ENCODE results near the gene MCTP1. TPM values are rescaled to one million over a fixed set of nuclear protein-coding genes. Genes with fewer than 3 reads are reported as not detected.

MCTP1 gene
- total RNA-seq, 1 experiment from 2014 or later: 5.6 TPM

- Mint-ChIP-seq H3K9me3 (no peaks in the 10 kb centered on the region), H3K4me1 (peaks cover 31% of the 10 kb centered on the region), H3K4me3 (no peak overlapping the region), H3K36me3 (no peaks in the 10 kb centered on the region), H3K27me3 (ENCODE audit: low read depth) (no peaks in the 10 kb centered on the region), H3K27ac (peak overlapping the region; percentile 36; the same call in 1 of the 2 replicates)
- TF ChIP-seq ZNF138 (CRISPR knock-in tag; conservative IDR thresholded peaks at IDR 0.05): no peak
- no peak for TF ChIP-seq ZNF532 (CRISPR knock-in tag; IDR thresholded peaks at IDR 0.05; ENCODE audit: borderline replicate concordance)
- TF ChIP-seq FOXK1 (CRISPR knock-in tag; IDR thresholded peaks at IDR 0.05): no peak
- TF ChIP-seq PRDM15 (CRISPR knock-in tag; IDR thresholded peaks at IDR 0.05): no peak
- TF ChIP-seq SMAD4 (CRISPR knock-in tag; IDR thresholded peaks at IDR 0.05): no peak
- no peak for TF ChIP-seq ZSCAN18 (CRISPR knock-in tag; IDR thresholded peaks at IDR 0.05)
- TF ChIP-seq ZBTB43 (CRISPR knock-in tag; IDR thresholded peaks at IDR 0.05): no peak
- no peak for TF ChIP-seq E2F5 (CRISPR knock-in tag; IDR thresholded peaks at IDR 0.05)
- TF ChIP-seq KAT7 (CRISPR knock-in tag; IDR thresholded peaks at IDR 0.05; ENCODE audit: borderline replicate concordance): no peak
- no peak for TF ChIP-seq ZNF416 (CRISPR knock-in tag; IDR thresholded peaks at IDR 0.05)
- no peak for TF ChIP-seq NFE2L1 (CRISPR knock-in tag; IDR thresholded peaks at IDR 0.05)
- TF ChIP-seq ATF2 (CRISPR knock-in tag; IDR thresholded peaks at IDR 0.05; ENCODE audit: borderline replicate concordance, low read depth): no peak
- no peak for TF ChIP-seq ZNF423 (CRISPR knock-in tag; IDR thresholded peaks at IDR 0.05)
- TF ChIP-seq EMX1 (CRISPR knock-in tag; IDR thresholded peaks at IDR 0.05): no peak
- no peak for TF ChIP-seq CDX4 (CRISPR knock-in tag; IDR thresholded peaks at IDR 0.05; ENCODE audit: borderline replicate concordance)
- TF ChIP-seq ZNF263 (CRISPR knock-in tag; IDR thresholded peaks at IDR 0.05; ENCODE audit: low read depth): no peak
- TF ChIP-seq MXD4 (CRISPR knock-in tag; IDR thresholded peaks at IDR 0.05; ENCODE audit: borderline replicate concordance): no peak
- TF ChIP-seq TP53 (CRISPR knock-in tag; IDR thresholded peaks at IDR 0.05): no peak
- TF ChIP-seq ZNF121 (CRISPR knock-in tag; IDR thresholded peaks at IDR 0.05): no peak
- TF ChIP-seq MYBL2 (CRISPR knock-in tag; IDR thresholded peaks at IDR 0.05): no peak
- CTCF ChIA-PET: interaction anchor here (0.9 to 1.3 kb wide), 3 partner anchors 16 to 110 kb away, joined by 3 to 9 read pairs (median 6); no protein-coding TSS in a partner anchor
- no peak for ATAC-seq
- no peak for DNase-seq (ENCODE audit: low spot score)
- POLR2A ChIA-PET: no interaction called here
Observed at GRCh38 chr5:94847726-94848125, 437.2 kb downstream of the MCTP1 start.

All from WTC11 (cell line).